ENCODE data around the gene MPHOSPH6.
"Not testable (repeated sequence)": the region's sequence is repeated elsewhere in the genome, so short reads cannot be mapped to it uniquely, and the experiment has no call there.

Gene MPHOSPH6

DNA sequence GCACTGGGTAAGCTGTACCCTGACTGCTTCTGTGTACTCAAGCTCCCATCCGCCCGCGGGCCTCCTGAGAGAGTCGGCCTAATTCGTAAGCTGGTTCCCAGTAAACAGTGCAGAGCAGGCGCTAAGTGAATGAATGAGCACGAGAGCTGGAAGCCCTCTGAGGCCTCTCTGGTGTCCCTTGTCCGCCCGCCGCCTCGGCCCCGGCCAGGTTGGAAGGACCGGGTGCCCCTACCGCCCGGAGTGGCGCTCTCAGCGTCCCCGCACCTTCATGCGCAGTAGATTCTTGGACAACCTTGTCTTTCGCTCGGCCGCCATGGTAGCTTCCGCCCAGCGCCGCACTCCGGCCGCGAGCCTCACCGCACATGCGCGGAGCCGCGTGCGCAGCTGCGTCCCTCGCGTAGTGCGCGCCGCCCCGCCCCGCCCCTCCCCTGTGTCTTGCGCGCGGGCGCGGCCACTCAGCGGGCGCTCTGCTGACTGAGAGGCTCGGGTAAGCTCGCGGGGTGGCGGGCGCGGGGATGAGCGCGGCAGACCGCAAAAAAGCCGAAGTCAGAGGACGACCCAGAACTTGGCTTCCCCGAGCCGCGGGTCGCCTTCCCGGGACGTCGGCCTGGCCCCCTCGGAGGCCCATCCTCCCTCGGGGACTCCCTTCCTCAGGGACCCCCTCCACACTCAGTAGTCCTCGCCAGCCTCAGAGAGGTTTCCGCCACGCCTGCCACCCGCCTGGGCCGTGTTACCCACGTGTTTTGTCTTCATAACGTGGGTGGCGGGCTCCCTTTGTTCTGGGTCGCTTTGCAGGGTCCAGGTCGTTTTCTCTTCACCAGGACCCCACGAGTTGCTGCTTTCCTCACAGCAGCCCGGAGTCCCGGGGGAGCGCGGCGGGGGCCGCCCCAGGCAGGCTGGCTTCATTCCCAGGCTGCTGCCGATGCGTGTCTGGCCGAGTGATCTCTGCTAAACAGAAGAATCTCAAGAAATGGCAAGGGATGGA is at the start of gene MPHOSPH6:
MPHOSPH6 (minus strand) TSS at position 364 of the 985 bp plus-strand sequence; CDS start at position 315, 49 bp downstream.
- DNase-seq: peak; percentile 66

DNA sequence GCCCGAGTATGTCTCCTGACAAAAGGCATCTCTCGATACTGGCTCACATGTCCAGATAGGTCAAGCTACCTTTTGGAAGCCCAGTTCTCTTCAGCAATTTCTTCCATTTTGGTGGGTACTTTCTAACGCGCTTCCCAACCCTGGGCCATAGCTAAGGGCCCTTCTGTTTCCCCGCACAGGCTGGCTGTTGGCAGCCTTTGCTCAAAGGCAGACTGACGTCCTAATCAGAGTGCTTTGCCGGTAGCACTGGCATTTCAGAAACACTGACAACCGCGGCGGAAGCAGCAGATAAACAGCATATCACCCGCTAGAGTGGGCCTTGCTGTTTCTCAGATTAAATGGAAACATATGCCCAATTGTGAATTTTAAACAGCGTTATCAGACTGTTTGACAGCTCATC is 49.3 kb upstream of the MPHOSPH6 start:
- DNase-seq: no peak

GRCh38 chr16:82209314-82209713 is 39.3 kb upstream of the MPHOSPH6 start:
- DNase-seq: not testable (repeated sequence)

- DNase-seq: no peak
Measured at GRCh38 chr16:82203198-82203597, 33.2 kb upstream of the MPHOSPH6 start.

DNA sequence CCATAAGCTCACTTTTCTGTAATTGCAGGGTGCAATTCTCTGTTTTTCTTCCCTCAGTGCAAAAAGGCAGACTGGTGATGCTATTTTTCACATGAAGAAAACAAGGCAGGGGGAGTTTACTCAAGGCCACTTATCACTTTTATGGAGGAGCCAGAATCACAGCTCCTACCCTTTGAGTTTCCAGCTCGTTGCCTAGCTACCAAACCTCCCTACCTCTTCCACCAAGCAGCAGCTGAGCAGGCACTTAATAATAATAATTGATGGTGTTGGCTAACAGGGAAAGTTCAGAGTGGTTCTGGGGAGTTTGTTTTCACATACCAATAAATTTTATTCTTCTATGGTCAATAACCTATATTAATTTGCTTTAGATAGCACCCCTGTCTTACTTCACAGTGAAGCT is 31.9 kb upstream of the MPHOSPH6 start:
- DNase-seq: peak; percentile 34

DNA sequence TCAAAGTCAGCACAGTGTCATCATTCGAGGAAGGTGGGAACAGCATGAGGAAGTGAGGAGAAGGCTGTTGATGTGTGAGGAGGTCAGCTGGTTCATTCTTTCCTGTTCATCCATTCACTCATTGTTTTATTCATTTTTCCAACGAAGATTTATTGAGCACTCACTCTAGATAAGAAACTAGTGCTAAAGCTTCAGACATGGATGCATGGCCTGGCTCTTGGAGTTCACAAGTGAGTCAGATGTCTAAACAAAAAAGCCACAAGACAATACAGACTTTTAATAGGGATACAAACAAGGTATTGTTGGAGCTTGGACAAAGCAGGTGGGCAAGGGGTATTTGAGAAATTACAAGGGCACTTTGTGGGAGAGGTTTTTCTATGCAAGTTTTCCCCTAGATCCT is 31.3 kb upstream of the MPHOSPH6 start:
- DNase-seq: no peak

- DNase-seq: peak; percentile 5
Measured at GRCh38 chr16:82199209-82199608, 29.2 kb upstream of the MPHOSPH6 start.

DNA sequence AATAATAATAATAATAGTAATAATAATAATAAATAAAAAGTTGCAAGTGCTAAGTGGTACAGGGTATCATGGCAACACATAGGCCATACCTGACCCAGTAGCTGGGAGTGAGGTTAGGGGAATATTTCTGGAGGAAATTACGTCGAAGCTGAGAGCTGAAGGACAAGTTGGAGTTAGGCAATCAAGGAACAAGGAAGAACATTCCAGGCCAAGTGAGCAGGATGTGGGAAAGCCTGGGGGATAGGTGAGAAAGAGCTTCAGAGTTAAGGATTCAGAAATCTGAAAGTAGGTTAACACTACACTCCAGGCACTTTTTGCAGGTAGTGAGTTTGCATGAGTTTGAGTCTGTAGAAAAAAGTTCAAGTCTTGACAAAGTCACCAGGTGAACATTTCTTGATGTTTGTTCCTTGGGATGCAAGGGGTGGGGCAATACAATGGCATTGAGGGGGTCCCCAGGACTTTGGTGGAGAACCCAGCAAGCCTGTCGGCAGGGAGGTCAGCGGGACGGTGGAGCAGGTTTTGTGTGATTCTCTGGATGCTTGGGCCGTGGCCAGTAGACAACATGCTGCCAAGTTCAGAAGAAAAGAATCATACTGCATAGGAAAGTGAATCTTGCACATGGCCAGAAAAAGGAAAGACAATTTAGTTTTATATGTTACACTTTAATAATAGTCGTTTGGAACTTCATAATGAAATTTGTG is 27.7 kb upstream of the MPHOSPH6 start:
- no peak for DNase-seq

- no peak for DNase-seq
Measured at GRCh38 chr16:82195917-82196494, 26.0 kb upstream of the MPHOSPH6 start.

- no peak for DNase-seq
Measured at GRCh38 chr16:82194086-82194485, 24.1 kb upstream of the MPHOSPH6 start.

GRCh38 chr16:82192665-82193064 is 22.6 kb upstream of the MPHOSPH6 start:
- DNase-seq: no peak

GRCh38 chr16:82190386-82190785 is 20.4 kb upstream of the MPHOSPH6 start:
- DNase-seq: no peak

GRCh38 chr16:82187829-82188228 is 17.8 kb upstream of the MPHOSPH6 start:
- no peak for DNase-seq

GRCh38 chr16:82185012-82185411 is 15.0 kb upstream of the MPHOSPH6 start:
- no peak for DNase-seq

- no peak for DNase-seq
Measured at GRCh38 chr16:82184213-82184612, 14.2 kb upstream of the MPHOSPH6 start.

GRCh38 chr16:82183004-82183397 is 13.0 kb upstream of the MPHOSPH6 start:
- DNase-seq: no peak

DNA sequence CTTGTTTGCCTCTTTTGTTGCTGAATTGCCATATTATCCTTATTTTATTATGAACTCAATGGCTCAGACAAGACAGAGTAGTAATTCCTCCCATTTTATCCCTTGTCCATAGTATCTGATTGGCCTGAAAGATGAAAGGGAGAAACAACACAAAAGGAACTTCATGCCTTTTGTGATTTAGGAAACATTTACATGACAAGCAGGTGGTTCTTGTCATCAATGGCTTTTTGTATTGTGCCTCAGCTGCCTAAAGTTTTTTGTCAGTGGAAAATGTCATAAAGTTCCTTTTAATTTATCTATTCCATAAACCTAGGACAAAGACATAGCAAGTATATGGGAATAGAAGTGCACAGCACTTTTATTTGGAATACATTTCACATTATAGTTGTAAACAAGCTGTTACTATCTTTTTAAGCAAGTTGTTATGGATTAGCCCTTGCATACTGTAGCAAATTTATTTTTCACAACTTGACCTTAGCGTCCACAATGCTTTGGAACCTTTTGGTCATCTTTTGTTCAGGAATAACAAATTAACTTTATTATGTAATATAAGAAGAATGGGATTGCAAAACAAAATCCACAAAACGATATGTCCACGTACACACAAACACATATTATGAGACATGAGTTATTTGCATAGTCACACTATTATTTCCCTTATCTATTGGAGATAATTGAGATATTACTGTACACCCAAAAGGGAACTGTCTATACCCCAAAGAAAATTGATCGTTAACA is 12.4 kb upstream of the MPHOSPH6 start:
- DNase-seq: no peak

DNA sequence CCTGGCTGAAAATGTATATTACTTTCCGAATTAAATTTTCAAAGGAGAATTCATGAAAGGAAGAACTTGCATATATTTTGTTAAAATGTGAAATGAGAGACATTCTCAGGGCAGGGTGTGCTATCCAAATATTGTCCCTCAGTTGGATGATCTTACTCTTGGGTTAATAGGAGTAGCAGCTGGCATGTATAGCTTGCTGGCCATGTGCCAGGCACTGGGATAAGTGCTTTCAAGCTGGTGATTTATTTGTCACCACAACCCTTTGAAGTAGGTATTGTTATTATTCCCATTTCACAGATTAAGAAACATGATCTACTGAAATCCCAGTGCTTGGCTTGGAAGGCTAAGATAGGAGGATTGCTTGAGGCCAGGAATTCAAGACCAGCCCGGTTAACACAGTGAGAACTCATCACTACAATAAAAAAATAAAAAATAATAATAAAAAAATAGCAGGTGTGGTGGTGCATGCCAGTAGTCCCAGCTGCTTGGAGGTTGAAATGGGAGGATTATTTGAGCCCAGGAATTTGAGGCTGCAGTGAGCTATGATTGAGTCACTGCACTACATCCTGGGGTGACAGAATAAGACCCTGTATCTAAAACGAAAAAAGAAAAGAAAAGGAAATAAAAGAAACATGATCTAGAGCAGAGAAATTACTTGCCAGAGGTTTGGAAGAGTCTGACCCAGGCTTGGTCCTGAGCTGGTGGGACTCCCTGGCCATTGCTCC is 11.6 kb upstream of the MPHOSPH6 start:
- peak; percentile 55 for DNase-seq

DNA sequence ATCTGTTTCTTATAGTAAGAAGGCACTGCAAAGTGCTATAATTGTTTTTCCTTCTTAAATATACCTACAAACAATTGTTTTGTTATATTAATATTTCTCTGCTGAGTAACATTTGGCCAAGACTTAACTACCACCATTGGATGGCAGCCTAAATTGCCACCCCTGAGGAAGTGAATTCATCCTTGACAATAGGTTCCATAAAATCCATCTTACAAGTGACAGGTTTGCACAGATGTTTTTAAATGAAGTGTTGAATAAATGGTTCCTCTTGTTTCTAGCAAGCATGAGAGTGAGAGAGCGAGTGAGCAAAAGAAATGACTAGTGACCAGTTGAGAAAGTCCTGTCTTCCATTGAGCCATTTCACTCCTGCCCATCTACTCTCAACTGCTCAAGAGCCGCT is 8.3 kb upstream of the MPHOSPH6 start:
- DNase-seq: no peak

GRCh38 chr16:82177555-82177954 is 7.5 kb upstream of the MPHOSPH6 start:
- DNase-seq: no peak

DNA sequence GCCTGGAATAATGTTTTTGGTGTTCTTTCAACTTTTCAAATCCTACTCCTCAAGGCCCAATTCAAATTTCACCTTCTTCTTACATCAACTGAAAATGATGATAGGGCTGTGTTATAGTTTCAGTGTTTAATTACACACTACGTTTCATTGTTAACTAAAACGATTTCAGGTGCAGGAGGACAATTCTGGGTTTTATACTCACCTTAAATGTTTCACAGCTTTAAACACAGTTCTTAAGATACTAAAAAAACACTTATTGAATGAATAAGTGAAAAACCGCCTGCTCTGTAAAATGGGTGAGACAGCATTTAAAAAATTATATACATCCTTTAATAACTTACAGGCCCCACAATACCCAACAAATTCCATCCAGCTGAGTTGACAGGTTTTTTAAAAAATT is 6.2 kb upstream of the MPHOSPH6 start:
- DNase-seq: no peak

DNA sequence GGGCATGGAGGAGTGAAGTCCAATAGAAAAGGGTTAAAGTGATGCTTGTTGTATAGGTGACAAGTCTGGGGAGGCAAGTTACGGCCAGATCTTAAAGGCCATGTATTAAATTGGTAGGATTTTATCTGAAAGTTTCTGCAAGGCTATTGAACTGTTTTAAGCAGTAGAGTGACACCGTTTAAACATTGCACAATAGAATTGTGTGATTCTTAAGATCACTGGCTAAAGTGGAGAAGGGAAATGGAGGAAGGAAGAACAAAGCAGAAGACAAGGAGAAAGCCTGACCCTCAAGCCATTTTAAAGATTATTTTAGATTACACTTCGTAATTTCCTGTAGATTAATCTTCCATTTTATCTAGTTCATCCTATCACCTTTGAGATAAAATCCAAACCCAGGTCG is 5.6 kb upstream of the MPHOSPH6 start:
- no peak for DNase-seq
